Adrenal gland (tissue), 5 donors: ENCODE measurements around the gene TFDP1.

Source experiments
- CTCF ChIP-seq, 6 experiments: fragments of 450-650 bp in 4 of 6; fragments of 200-600 bp in 2 of 6; sonication (generic) in 1 of 6; IDR thresholded peaks; 1 replicate in 5 of 6; 2 replicates in 1 of 6; pipeline versions ENCODE4 v1.5.1 to v1.8.0; 2016 to 2021; ENCODE audit warnings: antibody characterized with exemption in 6 of 6, mild to moderate bottlenecking in 2 of 6, moderate library complexity in 1 of 6
- POLR2A ChIP-seq, 2 donors: fragments of 450-650 bp; IDR thresholded peaks; one replicate each; pipeline ENCODE4 v1.6.1; 2017; ENCODE audit warnings: antibody characterized with exemption in 2 of 2, mild to moderate bottlenecking in 2 of 2, moderate library complexity in 1 of 2
- donor health status: DM: no; HTN: no; CAD: no.

- TF ChIP-seq CTCF (IDR thresholded peaks at IDR 0.05), result no peak
- TF ChIP-seq POLR2A (IDR thresholded peaks at IDR 0.05), result no peak
Measured at GRCh38 chr13:113608967-113609533, 24.5 kb downstream of the TFDP1 start.
